Measurements from ENCODE around the gene ANKMY1.

Gene ANKMY1

DNA sequence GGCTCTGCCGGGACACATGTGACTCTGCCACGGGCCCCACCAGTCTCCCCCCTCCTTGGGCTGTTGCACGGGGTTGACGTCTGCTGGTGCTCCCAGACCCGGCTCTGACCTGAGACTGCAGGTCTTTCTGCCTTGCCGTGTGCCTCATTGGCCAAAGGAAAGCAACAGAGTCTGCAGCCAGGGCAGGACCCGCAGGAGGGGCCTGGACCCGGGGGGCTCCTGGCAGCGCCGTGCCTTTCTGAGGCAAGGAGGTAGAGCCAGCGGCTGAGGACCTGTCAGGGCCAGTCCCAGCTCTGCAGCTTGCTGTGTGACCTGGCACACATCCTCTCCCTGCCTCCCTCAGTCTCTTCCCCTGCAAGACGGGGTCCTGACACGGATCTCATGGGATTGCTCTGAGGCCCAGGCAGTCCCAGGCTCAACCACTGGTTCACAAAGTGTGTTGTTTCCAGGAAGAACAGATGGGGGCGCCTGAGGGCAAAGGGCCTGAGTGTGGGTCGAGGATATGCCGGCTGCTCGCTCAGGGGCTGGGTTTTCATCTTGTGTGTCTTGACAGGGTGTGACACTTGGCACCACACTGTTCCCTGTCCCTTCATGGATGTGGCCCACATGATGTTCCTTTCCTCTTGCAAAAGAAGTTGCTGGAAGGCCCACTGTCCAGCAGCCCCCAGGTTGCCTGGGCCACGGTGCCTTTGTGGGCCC, 37.7 kb upstream of the ANKMY1 start:
- DNase-seq (ENCODE audit: low spot score) = no peak

DNA sequence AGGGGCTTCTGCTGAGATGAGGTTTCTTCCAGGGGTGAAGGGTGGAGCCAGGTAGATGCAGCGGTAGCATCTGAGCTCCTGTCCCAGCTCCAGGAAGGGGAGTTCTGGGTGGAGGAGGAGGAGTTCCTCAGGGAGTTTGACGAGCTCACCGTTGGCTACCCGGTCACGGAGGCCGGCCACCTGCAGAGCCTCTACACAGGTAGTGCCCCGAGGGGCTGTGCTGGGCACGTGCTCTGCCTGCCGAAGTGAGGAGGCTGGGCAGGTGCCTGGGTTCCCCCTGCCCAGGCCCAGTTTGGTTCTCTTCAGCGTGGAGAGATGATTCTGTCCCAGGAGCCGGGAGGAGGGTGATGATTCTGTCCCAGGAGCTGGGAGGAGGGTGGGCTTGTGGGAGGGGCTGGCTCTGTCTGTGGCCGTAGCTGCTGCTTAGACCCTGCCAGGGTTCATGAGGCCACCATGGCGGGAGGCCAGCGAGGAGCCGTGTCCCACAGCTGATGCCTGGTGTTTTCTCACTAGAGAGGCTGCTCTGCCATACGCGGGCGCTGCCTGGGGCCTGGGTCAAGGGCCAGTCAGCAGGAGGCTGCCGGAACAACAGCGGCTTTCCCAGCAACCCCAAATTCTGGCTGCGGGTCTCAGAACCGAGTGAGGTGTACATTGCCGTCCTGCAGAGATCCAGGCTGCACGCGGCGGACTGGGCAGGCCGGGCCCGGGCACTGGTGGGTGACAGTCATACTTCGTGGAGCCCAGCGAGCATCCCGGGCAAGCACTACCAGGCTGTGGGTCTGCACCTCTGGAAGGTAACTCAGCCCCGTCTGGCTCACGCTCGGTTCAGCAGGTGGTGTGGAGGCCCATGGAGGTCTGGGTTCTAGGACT, 37.0 kb upstream of the ANKMY1 start:
- no peak for DNase-seq (ENCODE audit: low spot score)

DNA sequence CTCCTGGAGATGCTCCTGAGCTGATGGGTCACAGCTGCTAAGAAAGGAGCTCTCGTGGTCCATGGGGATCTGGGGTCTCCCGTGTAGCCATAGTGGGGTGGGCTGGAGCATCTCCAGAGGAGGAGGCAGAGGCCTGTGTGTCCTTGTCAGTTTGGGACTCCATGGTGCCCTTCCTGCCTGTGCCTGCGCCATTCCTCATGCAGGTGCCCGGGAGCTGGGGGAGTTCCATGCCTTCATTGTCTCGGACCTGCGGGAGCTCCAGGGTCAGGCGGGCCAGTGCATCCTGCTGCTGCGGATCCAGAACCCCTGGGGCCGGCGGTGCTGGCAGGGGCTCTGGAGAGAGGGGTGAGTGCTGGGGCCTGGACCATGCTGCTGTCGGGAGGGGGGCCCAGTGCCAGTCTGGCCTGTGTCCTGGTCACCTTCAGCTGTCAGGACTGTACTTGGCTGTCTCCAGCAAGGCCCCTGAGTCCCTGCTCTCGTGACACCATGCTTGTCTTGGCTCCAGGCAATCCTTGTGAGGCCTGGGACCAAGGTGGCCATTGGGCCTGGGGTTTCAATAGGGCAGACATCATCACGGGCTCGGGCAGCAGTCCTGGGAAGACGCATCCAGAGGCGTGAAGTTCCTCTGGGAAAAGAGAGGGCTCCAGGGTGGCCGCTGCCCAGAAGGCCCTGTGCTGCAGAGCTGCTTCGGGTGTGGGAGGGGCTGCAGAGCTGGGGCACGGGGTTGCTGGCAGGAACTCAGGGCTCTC, 36.1 kb upstream of the ANKMY1 start:
- no peak for DNase-seq (ENCODE audit: low spot score)

DNA sequence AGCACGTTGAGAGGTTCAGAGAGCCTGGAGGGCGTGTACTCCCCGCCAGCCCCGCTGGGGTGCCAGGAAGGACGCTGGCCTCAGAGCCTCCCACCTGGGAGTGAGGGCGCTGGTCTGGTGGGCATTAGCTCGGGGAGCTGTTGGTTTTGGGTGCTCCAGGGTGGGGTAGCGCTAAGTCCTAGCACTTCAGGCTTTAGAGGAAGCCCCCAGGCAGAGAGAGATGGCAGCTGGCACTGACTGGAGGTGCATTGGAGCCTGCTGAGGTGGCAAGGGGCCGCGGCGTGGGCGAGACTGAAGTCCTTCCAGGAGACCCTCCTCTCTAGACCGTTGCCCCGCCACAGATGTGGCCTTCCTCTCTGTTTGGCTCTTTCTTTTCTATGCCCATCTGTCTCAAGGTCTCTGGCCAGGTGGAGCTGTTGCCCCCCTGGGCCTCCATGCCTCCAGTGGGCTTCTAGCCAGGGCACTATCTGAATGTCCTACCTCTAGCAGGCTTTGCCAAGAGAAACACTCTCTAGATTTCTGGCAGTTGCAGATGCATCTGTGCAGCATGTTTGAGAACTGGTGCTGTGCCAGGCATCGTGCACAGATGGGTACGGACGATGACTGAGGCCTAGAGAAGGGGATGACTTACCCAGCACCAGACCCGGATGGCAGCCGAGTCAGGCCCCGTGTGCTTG, 35.4 kb upstream of the ANKMY1 start:
- no peak for DNase-seq (ENCODE audit: low spot score)

DNA sequence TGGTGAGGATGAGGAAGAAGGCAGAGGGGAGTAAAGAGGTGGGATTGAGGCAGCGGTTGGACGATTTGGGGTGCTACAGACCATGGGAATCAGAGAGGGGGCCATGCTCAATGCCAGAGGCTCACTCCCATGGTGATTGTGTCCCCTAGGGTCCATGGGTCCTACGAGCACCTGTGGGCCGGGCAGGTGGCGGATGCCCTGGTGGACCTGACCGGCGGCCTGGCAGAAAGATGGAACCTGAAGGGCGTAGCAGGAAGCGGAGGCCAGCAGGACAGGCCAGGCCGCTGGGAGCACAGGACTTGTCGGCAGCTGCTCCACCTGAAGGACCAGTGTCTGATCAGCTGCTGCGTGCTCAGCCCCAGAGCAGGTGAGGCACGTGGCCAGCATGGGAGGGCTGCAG, 34.0 kb upstream of the ANKMY1 start:
- DNase-seq (ENCODE audit: low spot score) = no peak

DNA sequence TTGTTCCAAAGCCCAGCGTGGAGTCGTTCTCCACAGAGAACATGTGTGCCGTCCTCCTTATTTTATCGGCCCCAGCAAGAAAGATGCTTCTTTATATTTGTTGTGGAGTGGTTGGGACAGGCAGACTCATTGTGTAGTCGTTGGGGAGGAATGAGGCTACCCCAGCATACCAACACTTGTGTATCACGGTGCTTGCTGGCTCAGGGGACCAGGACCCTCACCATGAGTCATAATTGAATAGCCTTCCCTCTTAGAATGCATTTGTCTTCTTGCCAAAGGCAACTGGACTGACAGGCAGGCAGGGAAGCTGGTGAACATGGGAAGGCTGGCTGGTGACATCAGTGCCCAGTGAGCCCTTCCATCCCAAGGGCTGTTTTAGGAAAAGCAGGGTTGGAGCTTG, 33.4 kb upstream of the ANKMY1 start:
- DNase-seq (ENCODE audit: low spot score) = no peak

DNA sequence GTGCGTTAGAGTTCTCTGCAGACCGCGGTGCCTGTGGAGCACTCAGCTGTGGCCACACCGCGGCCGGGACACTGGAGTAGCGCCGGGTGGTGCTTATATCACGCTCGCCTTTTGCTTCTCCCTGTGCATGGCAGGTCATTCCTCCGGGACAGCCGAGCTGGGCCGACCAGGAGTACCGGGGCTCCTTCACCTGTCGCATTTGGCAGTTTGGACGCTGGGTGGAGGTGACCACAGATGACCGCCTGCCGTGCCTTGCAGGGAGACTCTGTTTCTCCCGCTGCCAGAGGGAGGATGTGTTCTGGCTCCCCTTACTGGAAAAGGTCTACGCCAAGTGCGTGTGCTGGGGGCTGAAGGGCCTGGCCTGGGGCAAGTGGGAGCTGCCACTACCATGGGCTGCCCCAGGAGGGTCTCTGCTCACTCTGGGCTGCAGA, 32.9 kb upstream of the ANKMY1 start:
- no peak for DNase-seq (ENCODE audit: low spot score)

DNA sequence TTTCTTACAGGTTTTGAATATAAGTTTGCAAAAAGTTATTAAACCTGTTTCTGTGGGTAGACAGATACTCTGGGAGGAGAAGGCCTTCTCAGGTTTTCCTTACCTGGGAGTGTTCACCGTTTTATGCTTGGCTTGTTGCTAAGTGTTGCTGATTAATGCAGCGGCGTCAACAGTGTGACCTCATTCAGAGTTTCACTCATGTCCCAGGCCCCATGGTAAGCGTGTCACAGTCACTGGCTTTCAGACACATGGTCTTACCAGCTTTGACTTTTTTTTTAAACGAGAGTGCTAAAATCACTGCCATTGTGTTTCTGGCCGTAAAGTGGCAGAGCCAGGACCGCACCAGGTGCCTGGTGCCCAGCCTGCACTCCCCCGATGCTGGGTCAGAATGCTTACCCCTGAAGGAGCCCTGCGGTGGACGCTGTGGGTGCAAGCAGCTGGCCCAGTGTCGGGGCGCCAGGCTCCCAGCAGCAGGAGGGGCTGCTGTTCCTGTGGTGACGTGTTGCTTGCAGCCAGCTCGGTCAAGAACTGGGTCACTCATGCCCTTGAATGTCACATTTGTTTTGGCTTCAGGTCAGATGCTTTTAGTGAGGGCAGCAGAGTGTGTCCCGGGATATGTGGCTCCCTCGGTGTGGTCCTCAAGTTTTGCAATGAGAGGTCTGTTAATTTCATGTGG, 32.2 kb upstream of the ANKMY1 start:
- DNase-seq (ENCODE audit: low spot score) = no peak

DNA sequence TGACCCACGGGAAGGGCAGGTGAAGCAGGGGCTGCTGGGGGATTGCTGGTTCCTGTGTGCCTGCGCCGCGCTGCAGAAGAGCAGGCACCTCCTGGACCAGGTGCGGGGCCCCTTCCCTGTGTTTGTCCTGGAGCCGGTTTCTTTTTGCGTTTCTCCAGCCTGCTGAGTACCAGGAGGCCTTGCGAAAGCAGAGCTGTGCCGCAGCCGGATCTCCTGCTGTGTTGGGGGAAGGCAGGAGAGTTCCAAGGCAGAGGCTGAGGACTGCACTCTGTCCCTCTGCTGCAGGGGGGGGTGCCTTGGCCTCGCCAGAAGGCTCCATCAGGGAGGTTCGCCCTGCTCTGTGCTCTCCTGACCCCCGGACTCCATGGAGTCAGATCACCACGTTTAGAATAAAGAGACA, 31.6 kb upstream of the ANKMY1 start:
- DNase-seq (ENCODE audit: low spot score) = no peak

DNA sequence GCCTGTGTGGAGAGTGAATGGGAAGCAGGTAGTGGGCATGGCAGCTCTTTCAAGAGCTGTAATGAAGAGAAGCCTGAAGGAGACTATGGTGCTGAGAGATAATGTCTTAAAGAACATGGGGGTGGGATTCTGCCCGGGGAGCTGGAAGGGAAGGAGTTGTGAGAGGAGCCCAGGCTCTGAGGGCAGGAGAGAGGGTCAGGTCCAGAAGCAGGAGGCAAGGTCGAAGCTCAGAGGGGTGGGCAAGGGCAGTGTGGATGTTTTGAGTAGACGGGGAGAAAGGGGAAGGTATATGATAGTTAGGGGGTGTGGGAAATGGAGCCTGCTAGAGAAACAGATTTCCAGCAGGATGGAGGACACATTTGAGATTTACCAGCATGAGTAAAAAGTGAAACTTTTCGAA, 30.9 kb upstream of the ANKMY1 start:
- no peak for DNase-seq (ENCODE audit: low spot score)

DNA sequence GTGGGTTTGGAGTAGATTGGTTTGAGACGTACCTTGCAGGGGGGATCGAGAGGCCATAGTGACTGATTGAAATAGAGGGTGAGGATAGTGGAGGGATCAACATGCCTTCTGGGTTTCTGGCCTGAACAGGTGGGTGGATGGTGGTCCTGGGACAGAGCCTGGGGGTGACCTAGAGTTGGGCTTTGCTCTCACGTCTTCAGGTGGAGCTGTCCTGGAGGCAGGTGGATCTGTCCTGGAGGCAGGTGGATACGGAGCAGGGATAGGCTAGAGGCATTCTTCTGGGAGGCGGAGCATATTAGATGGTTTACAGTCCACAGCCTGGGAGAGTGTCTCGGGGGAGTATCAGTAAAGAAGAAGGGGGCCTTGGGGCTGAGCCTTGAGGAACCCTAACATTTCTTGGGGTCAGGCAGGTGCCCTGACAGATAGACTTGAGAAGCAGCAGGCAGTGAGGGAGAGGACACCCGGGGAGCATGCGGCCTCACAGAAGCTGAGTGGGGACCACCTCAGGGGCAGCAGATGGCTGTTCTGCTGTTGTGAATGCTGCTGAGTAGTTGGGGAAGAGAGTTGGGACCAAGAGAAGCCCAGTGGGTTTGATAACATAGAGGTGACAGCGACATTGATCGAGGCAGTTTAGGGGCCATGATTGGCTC, 30.3 kb upstream of the ANKMY1 start:
- no peak for DNase-seq (ENCODE audit: low spot score)

DNA sequence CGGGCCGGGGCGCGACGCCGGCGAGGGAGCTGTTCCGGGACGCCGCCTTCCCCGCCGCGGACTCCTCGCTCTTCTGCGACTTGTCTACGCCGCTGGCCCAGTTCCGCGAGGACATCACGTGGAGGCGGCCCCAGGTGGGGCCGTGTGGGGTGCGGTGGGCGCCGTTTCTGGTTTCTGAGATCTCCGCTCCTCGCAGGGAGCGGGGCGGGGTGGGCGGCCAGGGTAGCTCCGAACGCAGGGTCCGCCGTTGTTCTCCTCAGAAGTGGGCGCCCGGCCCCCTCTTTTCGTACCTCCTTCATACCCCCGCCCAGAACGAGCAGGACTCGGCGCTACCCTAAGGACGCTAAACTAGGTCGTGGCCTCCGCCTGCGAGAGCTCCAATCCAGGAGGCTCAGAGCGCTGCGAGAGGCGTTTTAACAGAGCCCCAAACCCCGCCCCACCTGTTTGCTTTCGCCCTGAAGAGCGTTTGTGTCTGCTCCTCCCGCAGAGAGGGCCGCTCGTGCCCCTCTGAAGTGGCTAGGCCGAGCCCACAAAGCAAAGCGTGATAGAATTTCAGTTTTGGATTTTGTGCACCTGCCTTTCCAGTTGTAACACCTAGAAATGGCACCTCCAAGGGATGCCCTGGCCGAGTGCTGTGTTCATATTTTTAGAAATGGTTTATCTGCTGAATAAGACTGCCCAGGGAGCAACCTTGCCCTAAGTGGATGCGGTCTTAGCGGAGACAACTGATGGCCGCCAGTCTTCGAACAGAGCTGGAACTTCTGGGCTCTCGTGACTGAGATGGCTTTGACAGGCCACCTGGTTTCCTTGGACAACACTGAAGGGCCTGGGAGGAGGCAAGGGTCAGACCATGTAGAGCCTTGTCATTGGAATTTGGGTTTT, 29.4 kb upstream of the ANKMY1 start:
- DNase-seq (ENCODE audit: low spot score) = peak; percentile 32

DNA sequence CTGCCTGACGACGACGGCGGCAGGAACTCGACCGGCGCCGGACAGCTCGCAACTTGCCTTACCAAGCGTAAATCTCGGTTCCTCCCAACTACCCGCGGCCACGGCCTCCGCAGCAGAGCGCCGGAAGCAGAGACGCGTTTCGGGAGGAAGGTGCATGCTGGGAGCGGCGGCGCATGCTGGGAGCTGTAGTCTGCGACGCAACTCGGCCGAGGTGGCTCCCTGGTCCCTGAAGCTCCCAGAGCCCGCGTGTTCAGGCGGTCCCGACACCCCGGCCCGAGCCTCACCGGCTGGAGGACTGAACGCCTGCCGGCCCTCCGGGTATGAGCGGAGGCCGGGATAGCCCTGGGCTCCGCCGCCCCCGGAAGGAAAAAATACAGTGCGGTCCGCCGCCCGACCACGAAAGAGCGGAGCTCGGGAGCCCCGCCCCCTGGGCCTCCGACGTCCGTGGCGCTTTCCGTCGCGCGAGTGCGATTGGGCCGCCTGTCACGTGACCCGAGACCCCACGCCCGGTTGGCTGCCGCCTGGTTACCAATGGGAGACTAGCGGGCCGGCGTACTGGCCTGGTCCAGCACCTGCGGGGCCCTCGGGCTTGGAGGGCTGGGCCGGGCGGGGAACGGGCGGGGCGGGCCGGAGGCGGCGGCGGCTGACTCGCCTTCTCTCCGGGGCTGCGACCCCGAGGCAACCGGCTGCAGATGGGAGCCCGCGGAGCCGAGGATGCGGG, 28.6 kb upstream of the ANKMY1 start, which contains the start of gene CAPN10:
Gene CAPN10 (plus strand): TSS at position 537 of the 721 bp plus-strand sequence. CDS start 178 bp downstream, at position 715.
- peak; percentile 95 for DNase-seq (ENCODE audit: low spot score)

DNA sequence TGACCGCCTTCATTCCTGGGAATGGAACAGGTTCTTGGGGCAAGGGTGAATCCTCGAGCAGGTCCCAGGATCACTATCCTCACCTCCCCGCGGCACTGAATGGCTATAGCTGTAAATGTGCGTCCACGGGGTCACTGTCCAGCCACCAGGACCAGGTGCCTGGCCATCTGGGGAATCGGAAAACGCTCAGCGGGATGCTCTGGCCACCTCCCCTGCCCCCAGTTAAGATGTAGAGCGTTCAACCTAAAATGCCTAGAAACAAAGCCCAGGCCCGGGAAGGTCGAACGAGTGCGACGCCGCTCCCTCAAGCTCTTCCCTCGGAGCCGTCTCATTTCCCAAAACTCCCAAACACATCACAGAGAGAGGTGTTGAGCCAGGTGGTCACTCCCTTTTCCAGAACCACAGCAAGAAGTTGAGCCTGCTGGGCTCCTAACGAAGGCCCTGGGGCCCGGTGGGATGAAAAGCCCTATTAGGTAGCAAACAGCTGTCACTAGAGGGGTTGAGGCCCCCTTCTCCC, 28.0 kb upstream of the ANKMY1 start:
- no peak for DNase-seq (ENCODE audit: low spot score)

DNA sequence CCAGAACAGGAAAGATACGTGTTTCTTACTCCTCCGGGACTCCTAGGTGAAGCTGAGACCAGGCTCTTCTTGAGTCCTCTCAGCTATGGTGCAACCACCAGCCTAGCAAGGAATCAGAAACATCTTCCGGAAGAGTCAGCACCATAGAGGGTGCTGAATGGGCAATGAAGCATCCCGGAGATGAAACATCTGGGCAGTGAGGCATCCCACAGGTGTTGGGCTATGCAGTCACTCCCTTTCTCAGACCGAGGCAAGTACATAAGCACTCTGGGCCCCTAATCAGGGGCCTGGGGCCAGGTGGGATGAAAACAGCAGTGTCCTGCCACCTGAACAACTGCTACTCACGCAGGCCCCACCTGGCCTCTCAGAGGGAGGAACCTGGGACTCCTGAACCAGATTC, 27.3 kb upstream of the ANKMY1 start:
- DNase-seq (ENCODE audit: low spot score) = peak; percentile 81

DNA sequence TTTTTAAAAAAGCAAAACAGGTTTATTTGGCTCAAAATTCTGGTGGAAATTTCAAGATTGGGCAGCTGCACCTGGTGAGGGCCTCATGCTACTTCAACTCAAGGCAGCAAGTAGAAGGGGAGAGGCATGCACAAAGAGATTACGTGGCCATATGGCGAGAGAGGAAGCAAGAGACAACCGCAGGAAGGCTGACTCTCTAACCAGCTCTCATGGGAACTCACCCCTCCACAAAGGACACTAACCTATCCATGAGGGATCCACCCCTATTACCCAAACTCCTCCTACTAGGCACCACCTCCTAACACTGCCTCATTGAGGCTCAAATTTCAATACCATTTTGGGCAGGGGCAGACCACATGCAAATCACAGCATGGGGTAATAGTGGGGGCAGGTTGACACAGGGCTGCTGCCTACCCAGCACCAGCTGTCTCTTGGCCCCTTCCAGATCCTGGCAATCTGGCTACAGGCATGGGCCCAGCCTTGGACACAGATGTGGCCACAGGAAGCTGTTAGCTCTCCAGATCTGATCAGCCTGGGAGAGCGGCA, 26.8 kb upstream of the ANKMY1 start:
- DNase-seq (ENCODE audit: low spot score) = peak; percentile 55

DNA sequence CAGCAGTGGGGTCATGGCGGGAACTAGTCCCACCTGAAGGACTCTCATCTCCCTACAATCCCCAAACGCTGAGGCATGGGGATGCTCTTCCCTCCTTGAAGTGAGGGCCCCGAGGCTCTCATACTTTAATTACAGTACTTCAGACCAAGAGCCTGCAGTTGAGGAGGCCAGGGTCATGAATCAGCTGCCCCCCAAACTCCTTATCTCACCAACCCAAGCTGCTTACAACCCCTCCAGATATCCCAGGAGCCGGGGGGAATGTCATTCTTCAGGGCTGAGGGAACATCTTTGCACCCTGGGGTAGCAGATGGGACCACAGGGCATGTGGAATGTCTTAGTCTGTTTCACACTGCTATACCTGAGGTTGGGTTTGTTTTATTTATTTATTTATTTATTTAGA, 26.0 kb upstream of the ANKMY1 start:
- DNase-seq (ENCODE audit: low spot score) = no peak

DNA sequence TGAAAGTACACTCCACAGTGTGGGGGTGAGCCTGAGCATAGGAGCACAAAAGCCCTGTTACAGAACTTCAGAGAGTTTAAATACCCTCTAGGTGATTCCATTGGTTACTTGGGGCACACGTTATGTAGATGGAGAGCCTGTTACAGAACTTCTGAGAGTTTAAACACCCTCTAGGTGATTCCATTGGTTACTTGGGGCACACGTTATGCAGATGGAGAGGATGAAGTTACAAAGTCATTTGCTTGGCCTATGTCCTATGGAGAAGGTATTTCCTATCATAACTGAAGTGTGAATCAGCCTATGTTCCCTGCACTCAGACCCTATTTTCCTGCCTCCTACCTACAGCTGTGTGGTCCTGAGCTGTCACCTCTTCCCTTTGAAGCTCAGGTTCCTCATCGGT, 25.0 kb upstream of the ANKMY1 start:
- DNase-seq (ENCODE audit: low spot score) = no peak

DNA sequence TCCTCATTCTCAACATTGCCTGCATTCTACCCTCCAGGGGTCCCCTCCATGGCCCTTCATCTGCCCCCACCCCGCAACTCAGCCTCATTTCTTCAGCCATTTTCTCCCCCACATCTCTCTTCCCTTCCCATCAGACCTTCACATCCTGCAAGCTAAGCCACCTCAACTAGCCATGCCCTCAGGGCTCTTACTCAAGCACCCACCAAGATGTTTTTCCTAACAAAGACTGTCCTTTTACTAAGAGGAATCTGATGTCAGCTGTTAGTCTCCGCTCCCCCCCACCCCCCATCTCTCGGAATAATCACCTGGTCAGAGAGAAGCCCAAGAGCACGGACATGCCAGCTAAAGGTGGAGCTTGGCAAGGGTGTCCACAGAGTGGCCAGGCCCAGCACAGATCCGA, 24.0 kb upstream of the ANKMY1 start:
- no peak for DNase-seq (ENCODE audit: low spot score)
